ENCODE results near the gene SAMSN1.

SAMSN1 gene

DNA sequence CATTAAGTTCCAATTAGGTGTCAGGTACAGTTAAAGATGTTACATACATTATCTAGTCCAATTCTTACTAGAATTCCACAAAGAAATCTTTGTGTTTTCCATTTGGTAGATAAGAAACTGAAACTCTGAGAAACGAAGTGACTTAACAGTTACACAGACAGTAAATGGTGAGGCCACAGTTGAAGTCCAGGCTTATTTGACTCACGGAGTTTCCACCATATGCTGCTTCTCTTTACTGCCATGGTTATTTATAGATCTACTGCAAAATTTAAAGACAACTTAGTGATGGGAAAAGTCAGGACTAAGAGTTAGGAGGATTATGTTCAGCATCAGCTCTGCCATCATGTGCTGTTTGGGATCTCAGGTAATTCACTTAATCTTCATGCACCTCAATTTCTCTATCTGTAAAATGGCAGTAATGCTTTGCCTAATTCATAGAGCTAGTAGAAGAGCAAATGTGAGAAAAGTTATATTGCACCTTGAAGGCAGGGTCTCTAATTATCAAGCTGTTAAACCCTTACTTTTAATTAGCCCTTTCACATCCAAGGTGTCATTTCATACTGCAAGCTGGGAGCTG lies 26.2 kb upstream of the SAMSN1 start:
- in situ Hi-C loops (cut with HindIII; ENCODE audit: low pct_ligation_motif_present, low sequenced_read_pairs), result no loop called here
- DNase-seq, result no peak

GRCh38 chr21:14569868-14570267 lies 23.8 kb upstream of the SAMSN1 start:
- no peaks in the 10 kb centered on the region for H3K27me3 ChIP-seq (replicated peaks)
- H3K4me3 ChIP-seq (ENCODE audit: low read depth, low read length), result no peak overlapping the region
- no peaks in the 10 kb centered on the region for H3K36me3 ChIP-seq (replicated peaks)
- DNase-seq, result no peak
- H3K27ac ChIP-seq, result no peak overlapping the region
- TF ChIP-seq CTCF (IDR thresholded peaks at IDR 0.05; ENCODE audit: low read depth, low read length, missing control alignments), result no peak
- in situ Hi-C loops (cut with HindIII; ENCODE audit: low pct_ligation_motif_present, low sequenced_read_pairs), result no loop called here

More for the DNA sequence above, 26.2 kb upstream of the SAMSN1 start:
- Histone ChIP-seq H3K36me3 (replicated peaks) (no peaks in the 10 kb centered on the region), H3K27me3 (replicated peaks) (no peaks in the 10 kb centered on the region), H3K4me3 (ENCODE audit: low read depth, low read length) (no peak overlapping the region), H3K27ac (no peak overlapping the region)
- TF ChIP-seq CTCF (IDR thresholded peaks at IDR 0.05; ENCODE audit: low read depth, low read length, missing control alignments), result no peak

DNA sequence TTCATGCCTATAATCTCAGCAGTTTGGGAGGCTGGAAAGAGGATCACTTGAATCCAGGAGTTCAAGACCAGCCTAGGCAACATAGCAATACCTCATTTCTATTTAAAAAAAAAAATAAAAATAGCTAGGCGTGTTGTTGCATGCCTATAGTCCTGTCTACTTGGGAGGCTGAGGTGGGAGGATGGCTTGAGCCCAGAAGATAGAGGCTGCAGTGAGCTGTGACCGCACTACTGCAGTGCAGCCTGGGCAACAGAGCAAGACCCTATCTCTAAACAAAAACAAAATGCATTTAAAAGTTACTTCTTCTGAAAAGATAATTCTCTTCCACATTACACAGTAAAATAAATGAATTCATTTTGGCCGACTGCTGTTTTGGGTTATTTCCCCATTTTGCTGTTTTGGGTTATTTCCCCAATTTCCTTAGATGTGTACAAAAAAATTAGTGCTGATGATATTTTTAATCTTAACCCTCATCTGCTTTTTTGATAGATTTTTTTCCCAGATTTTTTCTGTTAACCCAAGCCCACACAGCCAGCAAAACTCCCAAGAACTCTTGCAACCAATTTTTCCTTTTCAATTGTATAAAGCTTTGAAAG lies 23.0 kb upstream of the SAMSN1 start:
- in situ Hi-C loops (cut with HindIII; ENCODE audit: low pct_ligation_motif_present, low sequenced_read_pairs), result no loop called here

GRCh38 chr21:14567331-14568279 lies 21.5 kb upstream of the SAMSN1 start:
- no peak for TF ChIP-seq CTCF (IDR thresholded peaks at IDR 0.05; ENCODE audit: low read depth, low read length, missing control alignments)
- no peak for DNase-seq
- Histone ChIP-seq H3K27me3 (replicated peaks) (no peaks in the 10 kb centered on the region), H3K36me3 (replicated peaks) (no peaks in the 10 kb centered on the region), H3K4me3 (ENCODE audit: low read depth, low read length) (no peak overlapping the region), H3K27ac (no peak overlapping the region)
- in situ Hi-C loops (cut with HindIII; ENCODE audit: low pct_ligation_motif_present, low sequenced_read_pairs), result no loop called here

More for the DNA sequence above, 23.0 kb upstream of the SAMSN1 start:
- Histone ChIP-seq H3K36me3 (replicated peaks) (no peaks in the 10 kb centered on the region), H3K27ac (no peak overlapping the region), H3K4me3 (ENCODE audit: low read depth, low read length) (no peak overlapping the region), H3K27me3 (replicated peaks) (no peaks in the 10 kb centered on the region)
- no peak for DNase-seq
- no peak for TF ChIP-seq CTCF (IDR thresholded peaks at IDR 0.05; ENCODE audit: low read depth, low read length, missing control alignments)

DNA sequence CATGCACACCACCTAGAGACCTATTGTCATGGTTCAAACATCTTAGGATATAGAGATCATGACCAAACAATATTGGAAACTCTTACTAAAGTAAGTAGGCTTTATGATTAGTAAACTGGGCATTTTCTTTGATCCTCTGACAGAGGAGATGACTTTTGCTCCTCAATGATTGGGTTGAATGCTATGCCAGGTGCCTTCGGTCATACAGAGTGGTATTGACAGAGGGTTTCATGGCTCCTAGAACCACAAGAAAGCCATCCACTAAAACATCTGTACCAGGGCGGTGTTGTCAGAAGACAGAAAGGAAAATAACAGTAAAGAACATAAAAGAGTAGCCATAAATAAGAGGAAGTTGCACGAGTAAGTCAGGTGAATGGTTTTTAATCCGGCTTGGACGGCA lies 20.8 kb upstream of the SAMSN1 start:
- Histone ChIP-seq H3K27ac (no peak overlapping the region), H3K4me3 (ENCODE audit: low read depth, low read length) (no peak overlapping the region), H3K27me3 (replicated peaks) (no peaks in the 10 kb centered on the region), H3K36me3 (replicated peaks) (no peaks in the 10 kb centered on the region)
- in situ Hi-C loops (cut with HindIII; ENCODE audit: low pct_ligation_motif_present, low sequenced_read_pairs), result no loop called here
- TF ChIP-seq CTCF (IDR thresholded peaks at IDR 0.05; ENCODE audit: low read depth, low read length, missing control alignments), result no peak
- no peak for DNase-seq
